H9 (cell line): ENCODE measurements around the gene KIF6. TPM values are rescaled to one million over a fixed set of nuclear protein-coding genes. Genes with fewer than 3 reads are reported as not detected.
A peak's percentile ranks its signal among the peaks of the same experiment; 100 is the strongest.

Experiments
- DNase-seq: peaks from one replicate; pipeline ENCODE4 v3.0.0-alpha.2; 2017
- H2AFZ ChIP-seq: one replicate; pipeline ENCODE4 v1.6.1; 2013; ENCODE audit warnings: mild to moderate bottlenecking, low read length, control low read depth, moderate library complexity
- H2AK5ac ChIP-seq: 2 replicates; pipeline ENCODE4 v1.6.1; 2013; ENCODE audit warnings: low read length, control low read depth, mixed read lengths; ENCODE audit not compliant: insufficient read length
- H2BK120ac ChIP-seq: one replicate; pipeline ENCODE4 v1.6.1; 2013; ENCODE audit warnings: low read depth, mild to moderate bottlenecking, low read length, control low read depth, inconsistent platforms; ENCODE audit not compliant: poor library complexity, severe bottlenecking
- H2BK12ac ChIP-seq: 2 replicates; pipeline ENCODE4 v1.6.1; 2013; ENCODE audit warnings: low read length, control low read depth, mixed read lengths, low read depth; ENCODE audit not compliant: insufficient read length
- H2BK15ac ChIP-seq: 2 replicates; pipeline ENCODE4 v1.6.1; 2013; ENCODE audit warnings: low read depth, low read length, control low read depth
- H2BK20ac ChIP-seq: one replicate; pipeline ENCODE4 v1.6.1; 2013; ENCODE audit warnings: low read depth, mild to moderate bottlenecking, low read length, control low read depth, inconsistent platforms; ENCODE audit not compliant: poor library complexity, severe bottlenecking
- H2BK5ac ChIP-seq: 2 replicates; pipeline ENCODE4 v1.6.1; 2013; ENCODE audit warnings: low read length, control low read depth, mixed read lengths; ENCODE audit not compliant: insufficient read length
- H3K14ac ChIP-seq: 2 replicates; pipeline ENCODE4 v1.6.1; 2013; ENCODE audit warnings: low read length, control low read depth; ENCODE audit not compliant: insufficient read depth
- H3K18ac ChIP-seq: 2 replicates; pipeline ENCODE4 v1.6.1; 2013; ENCODE audit warnings: low read depth, mild to moderate bottlenecking, mixed read lengths, low read length, control low read depth; ENCODE audit not compliant: insufficient read length
- H3K23ac ChIP-seq: 2 replicates; pipeline ENCODE4 v1.6.1; 2013; ENCODE audit warnings: low read length, control low read depth, mixed read lengths, low read depth; ENCODE audit not compliant: insufficient read length
- H3K23me2 ChIP-seq: 2 replicates; pipeline ENCODE4 v1.6.1; 2013; ENCODE audit warnings: low read depth, mild to moderate bottlenecking, mixed read lengths, low read length, control low read depth; ENCODE audit not compliant: insufficient read length, poor library complexity, severe bottlenecking
- H3K27ac ChIP-seq: 2 replicates; pipeline ENCODE4 v1.5.1; 2013; ENCODE audit warnings: low read length, control low read depth, mixed read lengths, low read depth; ENCODE audit not compliant: insufficient read length
- H3K27me3 ChIP-seq: 2 replicates; pipeline ENCODE4 v1.6.1; 2013; ENCODE audit warnings: low read length, control low read depth, inconsistent platforms; ENCODE audit not compliant: insufficient read depth
- H3K4ac ChIP-seq: 2 replicates; pipeline ENCODE4 v1.6.1; 2013; ENCODE audit warnings: low read depth, mild to moderate bottlenecking, control low read depth, inconsistent platforms, low read length, moderate library complexity
- H3K4me1 ChIP-seq: 2 replicates; pipeline ENCODE4 v1.6.1; 2013; ENCODE audit warnings: low read length, control low read depth, inconsistent platforms; ENCODE audit not compliant: insufficient read depth
- H3K4me2 ChIP-seq: 2 replicates; pipeline ENCODE4 v1.6.1; 2013; ENCODE audit warnings: low read length, control low read depth, mixed read lengths; ENCODE audit not compliant: insufficient read length, insufficient read depth
- H3K56ac ChIP-seq: 2 replicates; pipeline ENCODE4 v1.6.1; 2013; ENCODE audit warnings: low read depth, mild to moderate bottlenecking, mixed read lengths, low read length, control low read depth; ENCODE audit not compliant: insufficient read length
- H3K79me1 ChIP-seq: 2 replicates; pipeline ENCODE4 v1.6.1; 2013; ENCODE audit warnings: low read depth, mild to moderate bottlenecking, moderate library complexity, low read length, control low read depth, inconsistent platforms; ENCODE audit not compliant: insufficient read depth, poor library complexity, severe bottlenecking
- H3K79me2 ChIP-seq: 2 replicates; pipeline ENCODE4 v1.6.1; 2013; ENCODE audit warnings: low read length, control low read depth, inconsistent platforms; ENCODE audit not compliant: insufficient read depth
- H3K9ac ChIP-seq: 2 replicates; pipeline ENCODE4 v1.6.1; 2013; ENCODE audit warnings: low read length, control low read depth, mixed read lengths; ENCODE audit not compliant: insufficient read length; ENCODE audit errors: extremely low read depth
- H3K9me3 ChIP-seq: one replicate; pipeline ENCODE4 v1.6.1; 2013; ENCODE audit warnings: low read depth, low read length, inconsistent platforms; ENCODE audit not compliant: control insufficient read depth
- H3T11ph ChIP-seq: one replicate; pipeline ENCODE4 v1.6.1; 2013; ENCODE audit warnings: mild to moderate bottlenecking, low read length, control low read depth, inconsistent platforms
- H4K20me1 ChIP-seq: one replicate; pipeline ENCODE4 v1.6.1; 2013; ENCODE audit not compliant: control insufficient read depth, insufficient read length, insufficient read depth
- H4K5ac ChIP-seq: 2 replicates; pipeline ENCODE4 v1.6.1; 2013; ENCODE audit warnings: low read depth, mild to moderate bottlenecking, mixed read lengths, low read length, control low read depth; ENCODE audit not compliant: insufficient read length
- H4K8ac ChIP-seq: replicated peaks from 2 replicates; pipeline ENCODE4 v1.6.1; 2013; ENCODE audit warnings: low read length, control low read depth, mixed read lengths, low read depth; ENCODE audit not compliant: insufficient read length
- H4K91ac ChIP-seq: 2 replicates; pipeline ENCODE4 v1.6.1; 2013; ENCODE audit warnings: low read depth, mild to moderate bottlenecking, moderate library complexity, mixed read lengths, low read length, control low read depth; ENCODE audit not compliant: insufficient read length
- H3K27ac Mint-ChIP-seq, 3 experiments: 2 replicates in 2 of 3; 3 replicates in 1 of 3; pipeline ENCODE4 v1.8.0; 2020 to 2021; ENCODE audit warnings: mixed read lengths in 3 of 3, mild to moderate bottlenecking in 1 of 3, moderate library complexity in 1 of 3
- H3K27me3 Mint-ChIP-seq: 2 replicates; pipeline ENCODE4 v1.8.0; 2021; ENCODE audit warnings: low read depth, mild to moderate bottlenecking, moderate library complexity, mixed read lengths
- H3K36me3 Mint-ChIP-seq, 3 experiments: 2 replicates in 2 of 3; 3 replicates in 1 of 3; pipeline ENCODE4 v1.8.0; 2020 to 2021; ENCODE audit warnings: low read depth in 3 of 3, mixed read lengths in 3 of 3; ENCODE audit not compliant: insufficient read depth in 1 of 3
- H3K4me1 Mint-ChIP-seq, 2 experiments: 2 replicates each; pipeline ENCODE4 v1.8.0; 2020; ENCODE audit warnings: mixed read lengths in 2 of 2
- H3K4me3 Mint-ChIP-seq, 2 experiments: 2 replicates in 1 of 2; 3 replicates in 1 of 2; pipeline ENCODE4 v1.8.0; 2020 to 2021; ENCODE audit warnings: mild to moderate bottlenecking in 2 of 2, mixed read lengths in 2 of 2, moderate library complexity in 1 of 2
- H3K9me3 Mint-ChIP-seq, 2 experiments: 2 replicates in 1 of 2; 3 replicates in 1 of 2; pipeline ENCODE4 v1.8.0; 2020; ENCODE audit warnings: mild to moderate bottlenecking in 2 of 2, mixed read lengths in 2 of 2, moderate library complexity in 1 of 2
- CTCF ChIP-seq: fragments of 200-600 bp; sonication (generic); conservative IDR thresholded peaks from 3 replicates; pipeline ENCODE4 v1.8.0; 2021; ENCODE audit warnings: antibody characterized with exemption, mild to moderate bottlenecking
- WGBS: extraction: QIAGEN DNeasy Blood & Tissue Kit; methylation state at CpG from one replicate; pipeline ENCODE4 v1.1.7; 2013; ENCODE audit warnings: missing lambda C conversion rate, low lambda C conversion rate, mixed read lengths; ENCODE audit not compliant: insufficient read length; ENCODE audit errors: extremely low coverage; 5-methylcytosine and 5-hydroxymethylcytosine counted together
- total RNA-seq: library from RNA; stranded (reverse); gene quantifications from 2 replicates; pipeline ENCODE4 v1.2.1, GENCODE V29; 2021

KIF6 gene
- total RNA-seq, 1 experiment from 2014 or later = 0.63 TPM

GRCh38 chr6:39553860-39554802, 171.1 kb downstream of the KIF6 start:
- Histone ChIP-seq H2AK5ac (no peak overlapping the region), H3K4me2 (no peak overlapping the region), H4K5ac (no peak overlapping the region), H2BK20ac (no peak overlapping the region), H2BK12ac (no peak overlapping the region), H2BK5ac (no peak overlapping the region), H3K9ac (no peak overlapping the region), H4K91ac (no peak overlapping the region), H3T11ph (no peak overlapping the region), H3K56ac (no peak overlapping the region), H3K18ac (no peak overlapping the region), H2AFZ (no peak overlapping the region), H3K14ac (no peak overlapping the region), H3K79me2 (no peaks in the 10 kb centered on the region), H2BK15ac (no peak overlapping the region), H4K20me1 (no peaks in the 10 kb centered on the region), H3K23me2 (no peaks in the 10 kb centered on the region), H3K9me3 (no peaks in the 10 kb centered on the region), H3K27ac (no peak overlapping the region), H3K4me1 (peaks cover 6% of the 10 kb centered on the region; the same call in 1 of the 2 replicates), H4K8ac (no peak overlapping the region), H2BK120ac (no peak overlapping the region), H3K27me3 (no peaks in the 10 kb centered on the region; the same call in 1 of the 2 replicates), H3K4ac (no peak overlapping the region), H3K23ac (no peak overlapping the region), H3K79me1 (no peaks in the 10 kb centered on the region)
- no peak for DNase-seq
- Mint-ChIP-seq H3K27me3 (no peaks in the 10 kb centered on the region), H3K9me3 (no peaks in the 10 kb centered on the region), H3K4me3 (no peak overlapping the region), H3K36me3 (no peaks in the 10 kb centered on the region), H3K27ac (peak overlapping the region in 1 of 3 experiments; percentile 96; a peak in 1 of 7 replicates), H3K4me1 (peaks cover 21 to 30% of the 10 kb centered on the region in 2 experiments)
- TF ChIP-seq CTCF = no peak
- no CpG with 5 or more reads among the region's 11 CpGs for WGBS
